ENCODE results near the gene RAB43.

RAB43 gene

DNA sequence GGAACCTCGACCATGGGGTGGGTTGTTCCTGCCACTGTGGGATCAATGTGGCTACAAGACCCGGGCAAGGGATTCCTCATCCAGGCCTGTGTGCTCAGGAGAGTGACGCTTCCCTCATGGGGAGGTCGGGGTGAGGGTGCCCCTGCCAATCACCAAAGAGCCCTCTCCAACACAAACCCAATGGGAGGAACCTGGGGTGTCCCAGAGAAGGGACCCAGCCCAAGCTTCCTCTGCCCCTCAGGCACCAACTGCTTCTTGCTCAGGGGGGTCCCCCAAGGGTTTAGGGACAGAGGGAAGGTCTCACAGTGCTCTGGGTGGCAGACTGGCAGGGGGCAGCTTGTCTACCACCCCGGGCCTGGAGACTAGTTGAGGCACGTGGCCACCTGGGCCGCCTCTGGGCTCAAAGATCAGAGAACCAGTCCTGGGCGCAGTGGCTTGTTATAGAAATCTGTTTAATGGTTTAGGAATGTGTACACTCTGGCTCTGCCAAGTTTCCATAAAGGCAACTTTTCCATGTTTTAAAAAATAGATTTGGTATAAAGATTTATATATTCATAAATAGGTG, 34.4 kb downstream of the RAB43 start:
- TF ChIP-seq LEF1 (IDR thresholded peaks at IDR 0.05; ENCODE audit: borderline replicate concordance) (no peak), TARDBP (IDR thresholded peaks at IDR 0.05) (no peak), FOXK2 (IDR thresholded peaks at IDR 0.05) (no peak), HDGF (IDR thresholded peaks at IDR 0.05; ENCODE audit: borderline replicate concordance) (no peak), ZNF384 (IDR thresholded peaks at IDR 0.05) (no peak), SP1 (IDR thresholded peaks at IDR 0.05) (no peak), ARNT (IDR thresholded peaks at IDR 0.05) (no peak), SUZ12 (IDR thresholded peaks at IDR 0.05) (no peak), FOXA1 (IDR thresholded peaks at IDR 0.05) (no peak), BHLHE40 (IDR thresholded peaks at IDR 0.05; ENCODE audit: borderline replicate concordance) (no peak)
- TF ChIP-seq, protein P1, sequence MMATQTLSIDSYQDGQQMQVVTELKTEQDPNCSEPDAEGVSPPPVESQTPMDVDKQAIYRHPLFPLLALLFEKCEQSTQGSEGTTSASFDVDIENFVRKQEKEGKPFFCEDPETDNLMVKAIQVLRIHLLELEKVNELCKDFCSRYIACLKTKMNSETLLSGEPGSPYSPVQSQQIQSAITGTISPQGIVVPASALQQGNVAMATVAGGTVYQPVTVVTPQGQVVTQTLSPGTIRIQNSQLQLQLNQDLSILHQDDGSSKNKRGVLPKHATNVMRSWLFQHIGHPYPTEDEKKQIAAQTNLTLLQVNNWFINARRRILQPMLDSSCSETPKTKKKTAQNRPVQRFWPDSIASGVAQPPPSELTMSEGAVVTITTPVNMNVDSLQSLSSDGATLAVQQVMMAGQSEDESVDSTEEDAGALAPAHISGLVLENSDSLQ (IDR thresholded peaks at IDR 0.05), result no peak
- POLR2A ChIA-PET, result no interaction called here
- DNase-seq (ENCODE audit: extremely low spot score), result no peak
- CTCF ChIA-PET, result no interaction called here

DNA sequence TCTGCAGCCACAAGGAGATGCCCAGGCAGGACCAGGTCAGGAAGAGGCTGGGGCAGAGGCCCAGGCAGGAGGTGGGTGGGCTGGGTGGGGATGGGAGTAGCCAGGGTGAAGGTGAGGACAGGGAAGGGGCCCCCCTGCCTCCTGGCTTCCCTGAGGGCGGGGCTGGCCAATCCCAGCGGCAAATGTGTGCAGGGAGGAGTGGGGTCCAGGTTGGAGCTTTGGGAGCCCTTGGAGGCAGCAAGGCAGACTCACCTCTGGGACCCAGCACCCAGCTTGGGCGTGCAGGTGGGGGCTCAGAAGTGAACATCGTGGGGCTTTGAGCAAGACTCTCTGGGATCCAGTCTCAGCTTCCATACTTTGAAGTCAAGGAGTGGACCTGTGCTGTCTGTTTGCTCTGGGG, 35.8 kb downstream of the RAB43 start:
- POLR2A ChIA-PET, result no interaction called here

DNA sequence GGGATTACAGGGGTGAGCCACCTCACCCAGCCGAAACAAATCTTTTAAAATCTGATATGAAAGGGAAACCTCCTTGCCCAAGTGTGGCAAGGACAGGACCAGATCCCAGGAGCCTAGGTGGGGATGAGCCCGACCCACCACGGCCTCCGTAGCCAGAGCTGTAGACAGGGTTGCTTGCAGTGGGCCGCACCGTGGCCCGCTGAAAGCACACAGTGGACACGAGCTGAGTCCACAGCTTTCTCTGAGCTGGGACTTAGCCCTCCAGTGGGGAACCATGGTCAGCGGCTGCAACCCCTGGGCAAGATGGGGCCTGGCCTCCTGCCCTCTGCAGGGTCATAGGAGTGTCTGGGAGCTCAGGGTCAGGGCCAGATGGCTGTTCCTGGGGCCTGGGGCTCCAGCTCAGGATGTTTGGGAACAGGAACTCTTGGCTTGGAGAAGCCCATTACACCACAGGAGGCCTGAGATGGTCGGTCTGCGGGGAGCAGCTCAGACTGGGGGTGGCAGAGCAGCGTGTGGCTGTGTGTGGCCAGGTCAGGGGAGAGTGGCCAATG, 36.4 kb downstream of the RAB43 start:
- TF ChIP-seq ZNF384 (IDR thresholded peaks at IDR 0.05) (no peak), L3MBTL2 (conservative IDR thresholded peaks at IDR 0.05) (no peak), FOXA1 (IDR thresholded peaks at IDR 0.05) (no peak), ELF4 (IDR thresholded peaks at IDR 0.05) (no peak)
- CTCF ChIA-PET, result interaction anchor here (0.6 to 0.8 kb wide), 2 partner anchors 46 to 115 kb away, joined by 3 read pairs; no protein-coding TSS in a partner anchor
- POLR2A ChIA-PET, result no interaction called here
- no peak for DNase-seq (ENCODE audit: extremely low spot score)

More for the DNA sequence above, 35.8 kb downstream of the RAB43 start:
- DNase-seq (ENCODE audit: extremely low spot score), result no peak
- CTCF ChIA-PET, result no interaction called here
- TF ChIP-seq SUZ12 (IDR thresholded peaks at IDR 0.05) (no peak), FOXK2 (IDR thresholded peaks at IDR 0.05) (no peak), HDGF (IDR thresholded peaks at IDR 0.05; ENCODE audit: borderline replicate concordance) (no peak), FOXA1 (IDR thresholded peaks at IDR 0.05) (no peak), ARNT (IDR thresholded peaks at IDR 0.05) (no peak), L3MBTL2 (conservative IDR thresholded peaks at IDR 0.05) (no peak), BHLHE40 (IDR thresholded peaks at IDR 0.05; ENCODE audit: borderline replicate concordance) (no peak), ELF4 (IDR thresholded peaks at IDR 0.05) (no peak), ZNF384 (IDR thresholded peaks at IDR 0.05) (no peak), SP1 (IDR thresholded peaks at IDR 0.05) (no peak), TARDBP (IDR thresholded peaks at IDR 0.05) (no peak), CTBP1 (IDR thresholded peaks at IDR 0.05; ENCODE audit: borderline replicate concordance) (no peak)
- TF ChIP-seq, protein P1 (IDR thresholded peaks at IDR 0.05), result no peak

DNA sequence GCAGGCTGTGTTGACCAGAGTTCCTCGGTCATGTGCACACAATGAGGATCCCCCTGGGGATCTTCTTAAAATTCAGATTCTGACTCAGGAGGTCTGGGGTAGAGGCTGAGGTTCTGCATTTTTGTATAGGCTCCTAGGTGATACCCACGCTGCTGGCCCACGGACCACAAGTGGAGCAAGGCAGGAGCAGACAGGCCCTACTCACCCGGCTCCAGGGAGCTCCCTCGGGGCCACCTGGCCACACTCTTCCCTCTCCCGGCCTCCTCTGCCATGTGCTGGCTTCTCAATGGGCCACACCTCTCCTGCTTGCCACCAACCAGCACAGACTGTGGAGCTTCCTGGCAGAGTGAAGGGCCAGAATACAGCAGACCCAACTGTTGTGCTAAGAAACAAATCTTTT, 37.1 kb downstream of the RAB43 start:
- CTCF ChIA-PET, result interaction anchor here (0.6 to 0.8 kb wide), 3 partner anchors 16 to 114 kb away, joined by 3 to 6 read pairs (median 3); no protein-coding TSS in a partner anchor
- TF ChIP-seq L3MBTL2 (conservative IDR thresholded peaks at IDR 0.05) (no peak), SP1 (IDR thresholded peaks at IDR 0.05) (no peak), ARNT (IDR thresholded peaks at IDR 0.05) (no peak), FOXK2 (IDR thresholded peaks at IDR 0.05) (no peak), FOXA1 (IDR thresholded peaks at IDR 0.05) (no peak), ZNF384 (IDR thresholded peaks at IDR 0.05) (no peak), TARDBP (IDR thresholded peaks at IDR 0.05) (no peak), LEF1 (IDR thresholded peaks at IDR 0.05; ENCODE audit: borderline replicate concordance) (no peak), HDGF (IDR thresholded peaks at IDR 0.05; ENCODE audit: borderline replicate concordance) (no peak), SUZ12 (IDR thresholded peaks at IDR 0.05) (no peak), BHLHE40 (IDR thresholded peaks at IDR 0.05; ENCODE audit: borderline replicate concordance) (no peak), CTBP1 (IDR thresholded peaks at IDR 0.05; ENCODE audit: borderline replicate concordance) (no peak), FOXM1 (IDR thresholded peaks at IDR 0.05; ENCODE audit: borderline replicate concordance) (no peak), ELF4 (IDR thresholded peaks at IDR 0.05) (no peak), NFRKB (IDR thresholded peaks at IDR 0.05) (no peak)
- TF ChIP-seq, protein P1 (IDR thresholded peaks at IDR 0.05), result no peak
- DNase-seq (ENCODE audit: extremely low spot score), result no peak
- POLR2A ChIA-PET, result no interaction called here

DNA sequence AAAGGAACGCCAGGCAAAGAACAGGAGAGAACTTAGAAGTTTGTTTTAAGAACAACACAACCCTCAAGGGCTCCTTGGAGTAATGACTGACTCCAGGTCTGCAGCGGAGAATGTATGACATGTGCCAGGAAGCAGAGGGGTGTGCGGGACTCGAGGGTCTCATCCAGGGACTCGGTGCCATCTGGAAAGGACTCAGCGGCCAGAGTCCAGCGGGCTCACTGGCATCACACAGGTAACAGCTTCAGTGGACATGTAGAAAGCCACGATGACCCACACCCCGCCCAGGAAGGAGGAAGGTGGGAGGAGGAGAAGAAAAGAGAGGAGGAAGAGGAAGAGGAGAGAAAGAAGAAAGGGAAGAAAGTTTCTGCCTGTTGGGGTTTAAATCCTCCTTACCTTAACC, 39.6 kb downstream of the RAB43 start:
- ChIA-PET POLR2A (no interaction called here), CTCF (interaction anchor here (1.1 kb wide), 1 partner anchor 28 kb away, joined by 3 read pairs; no protein-coding TSS in a partner anchor)
- no peak for DNase-seq (ENCODE audit: extremely low spot score)
- TF ChIP-seq SP1 (IDR thresholded peaks at IDR 0.05) (no peak), ELF4 (IDR thresholded peaks at IDR 0.05) (no peak), FOXM1 (IDR thresholded peaks at IDR 0.05; ENCODE audit: borderline replicate concordance) (no peak), ARNT (IDR thresholded peaks at IDR 0.05) (no peak), ZNF384 (IDR thresholded peaks at IDR 0.05) (no peak)

DNA sequence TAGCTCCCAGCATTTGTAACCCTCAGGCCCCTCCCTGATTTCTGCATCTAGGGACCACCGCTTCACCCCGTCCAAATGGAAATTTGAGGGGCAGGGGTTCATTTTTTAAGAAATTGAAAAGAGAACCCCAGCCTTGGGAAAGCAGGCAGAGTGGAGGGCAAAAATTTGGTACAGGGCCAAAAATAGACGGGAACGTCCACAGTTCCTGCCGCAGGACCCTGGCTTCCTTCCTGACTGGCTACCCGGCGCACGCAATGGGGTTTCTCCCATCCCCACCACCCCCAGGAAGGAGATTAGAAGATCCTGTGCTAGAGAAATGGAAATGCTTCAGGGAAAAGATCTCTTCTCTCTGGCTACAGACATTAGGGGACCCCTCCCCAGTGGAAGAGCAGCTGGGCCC, 40.1 kb downstream of the RAB43 start:
- TF ChIP-seq TARDBP (IDR thresholded peaks at IDR 0.05) (no peak), ZNF384 (IDR thresholded peaks at IDR 0.05) (no peak), NFRKB (IDR thresholded peaks at IDR 0.05) (no peak), LEF1 (IDR thresholded peaks at IDR 0.05; ENCODE audit: borderline replicate concordance) (no peak), FOXK2 (IDR thresholded peaks at IDR 0.05) (no peak), FOXA1 (IDR thresholded peaks at IDR 0.05) (no peak), SP1 (IDR thresholded peaks at IDR 0.05) (no peak)
- TF ChIP-seq, protein P1 (IDR thresholded peaks at IDR 0.05), result no peak
- ChIA-PET CTCF (no interaction called here), POLR2A (no interaction called here)
- DNase-seq (ENCODE audit: extremely low spot score), result no peak

Data from HEK293T (cell line).